SK-MEL-5 (cell line): ENCODE data around the gene ANKRD39. TPM values are rescaled to one million over a fixed set of nuclear protein-coding genes. Genes with fewer than 3 reads are reported as not detected.
"Not testable (repeated sequence)": the region's sequence is repeated elsewhere in the genome, so short reads cannot be mapped to it uniquely, and the experiment has no call there.

ENCODE experiments used
- DNase-seq: peaks from one replicate; pipeline ENCODE4 v3.0.0-alpha.2; 2016; ENCODE audit warnings: low read depth, low spot score
- in situ Hi-C: cut with HindIII; loops from 2 replicates; pipeline ENCODE4 v1.10.0; 2016; ENCODE audit warnings: low sequenced_read_pairs, high pct_unique_total_duplicates, low pct_unique_long_range_greater_than_20kb
- small RNA-seq, 2 experiments: library from RNA; depleted of rRNA; stranded (forward); fragments of <200 nt; gene quantifications; one replicate each; pipeline ENCODE3, GENCODE V24; 2014
- total RNA-seq: library from RNA; depleted of rRNA; stranded (reverse); fragments of >200 nt; shearing (Covaris generic); gene quantifications from 2 replicates; pipeline ENCODE4 v1.2.3, GENCODE V29; 2014; rRNA removed

The ANKRD39 gene
- total RNA-seq, 1 experiment from 2014 or later = 14.0 TPM

GRCh38 chr2:96807127-96807471 lies 50.7 kb downstream of the ANKRD39 start:
- DNase-seq = no peak

GRCh38 chr2:96806468-96807126 lies 51.2 kb downstream of the ANKRD39 start:
- in situ Hi-C loops = no loop called here
- DNase-seq = no peak

More at GRCh38 chr2:96807127-96807471, 50.7 kb downstream of the ANKRD39 start:
- in situ Hi-C loops = no loop called here

- in situ Hi-C loops, DNase-seq: not testable (repeated sequence)
These were observed 51.9 kb downstream of the ANKRD39 start for GRCh38 chr2:96805946-96806345.

GRCh38 chr2:96804986-96805385 lies 52.8 kb downstream of the ANKRD39 start:
- in situ Hi-C loops = no loop called here
- no peak for DNase-seq

- in situ Hi-C loops = no loop called here
- DNase-seq = no peak
These were observed 55.1 kb downstream of the ANKRD39 start for GRCh38 chr2:96802721-96803120.

GRCh38 chr2:96801786-96802595 lies 55.8 kb downstream of the ANKRD39 start:
- in situ Hi-C loops = no loop called here
- DNase-seq = no peak

GRCh38 chr2:96801005-96801785 lies 56.6 kb downstream of the ANKRD39 start:
- DNase-seq = peak; percentile 58

GRCh38 chr2:96800061-96801004 lies 57.5 kb downstream of the ANKRD39 start:
- in situ Hi-C loops = no loop called here
- DNase-seq = no peak

More at GRCh38 chr2:96801005-96801785, 56.6 kb downstream of the ANKRD39 start:
- in situ Hi-C loops = no loop called here

GRCh38 chr2:96799623-96799935 lies 58.2 kb downstream of the ANKRD39 start:
- in situ Hi-C loops = no loop called here
- no peak for DNase-seq

- in situ Hi-C loops = no loop called here
- DNase-seq = no peak
These were observed 58.8 kb downstream of the ANKRD39 start for GRCh38 chr2:96798733-96799622.

Small RNA genes lying within 50 kb of the gene (small RNA-seq; reads per million reads assigned to genes)
- 0 to 0.43 reads per million in 2 experiments for gene MIR3127

Other genes starting within 250 kb of the ANKRD39 start
- gene KANSL3, start 219.7 kb downstream of the ANKRD39 start, total RNA-seq = 20.5 and 22.3 TPM in 2 replicates
- gene FER1L5, start 215.3 kb downstream of the ANKRD39 start, total RNA-seq = not detected in 2 replicates
- gene LMAN2L, start 118.0 kb downstream of the ANKRD39 start, total RNA-seq = 20.1 and 21.9 TPM in 2 replicates
- 1.7 and 2.9 TPM in 2 replicates for gene CNNM4, start 97.1 kb downstream of the ANKRD39 start, total RNA-seq
- gene CNNM3, start 41.7 kb downstream of the ANKRD39 start, total RNA-seq = 3.7 and 4.3 TPM in 2 replicates
- gene ANKRD23, start 14.0 kb downstream of the ANKRD39 start, total RNA-seq = 1.8 and 4.0 TPM in 2 replicates
- 42.7 and 51.4 TPM in 2 replicates for gene SEMA4C, start 12.1 kb upstream of the ANKRD39 start, total RNA-seq
- 8.3 and 10.9 TPM in 2 replicates for gene FAM178B, start 128.6 kb upstream of the ANKRD39 start, total RNA-seq
- gene FAHD2B, start 236.9 kb upstream of the ANKRD39 start, total RNA-seq = 15.3 and 16.9 TPM in 2 replicates